Measurements from ENCODE around the gene GRN.
"Not testable (repeated sequence)": the region's sequence is repeated elsewhere in the genome, so short reads cannot be mapped to it uniquely, and the experiment has no call there.

DNA sequence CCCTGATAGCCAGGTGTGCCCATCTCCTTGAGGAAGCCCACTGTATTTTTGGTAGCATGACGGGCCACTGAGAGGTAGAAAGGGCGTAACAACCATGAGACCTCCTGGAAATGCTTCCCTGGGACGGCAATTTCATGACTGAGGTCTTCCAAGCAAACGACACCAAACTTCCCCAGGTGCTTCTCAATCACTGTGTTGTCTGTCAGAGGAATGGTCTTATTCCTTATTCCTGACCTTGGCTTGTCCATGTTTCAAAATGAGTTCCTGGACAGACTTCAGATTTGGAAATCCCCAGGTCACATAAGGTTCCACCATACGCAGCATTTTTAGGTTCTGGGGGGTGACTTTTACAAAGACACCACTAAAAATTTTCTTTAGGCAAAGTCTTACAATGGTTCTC, 19.9 kb downstream of the GRN start:
- TF ChIP-seq, protein P1, sequence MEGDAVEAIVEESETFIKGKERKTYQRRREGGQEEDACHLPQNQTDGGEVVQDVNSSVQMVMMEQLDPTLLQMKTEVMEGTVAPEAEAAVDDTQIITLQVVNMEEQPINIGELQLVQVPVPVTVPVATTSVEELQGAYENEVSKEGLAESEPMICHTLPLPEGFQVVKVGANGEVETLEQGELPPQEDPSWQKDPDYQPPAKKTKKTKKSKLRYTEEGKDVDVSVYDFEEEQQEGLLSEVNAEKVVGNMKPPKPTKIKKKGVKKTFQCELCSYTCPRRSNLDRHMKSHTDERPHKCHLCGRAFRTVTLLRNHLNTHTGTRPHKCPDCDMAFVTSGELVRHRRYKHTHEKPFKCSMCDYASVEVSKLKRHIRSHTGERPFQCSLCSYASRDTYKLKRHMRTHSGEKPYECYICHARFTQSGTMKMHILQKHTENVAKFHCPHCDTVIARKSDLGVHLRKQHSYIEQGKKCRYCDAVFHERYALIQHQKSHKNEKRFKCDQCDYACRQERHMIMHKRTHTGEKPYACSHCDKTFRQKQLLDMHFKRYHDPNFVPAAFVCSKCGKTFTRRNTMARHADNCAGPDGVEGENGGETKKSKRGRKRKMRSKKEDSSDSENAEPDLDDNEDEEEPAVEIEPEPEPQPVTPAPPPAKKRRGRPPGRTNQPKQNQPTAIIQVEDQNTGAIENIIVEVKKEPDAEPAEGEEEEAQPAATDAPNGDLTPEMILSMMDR (IDR thresholded peaks at IDR 0.05): not testable (repeated sequence)
- not testable (repeated sequence) for TF ChIP-seq POLR2AphosphoS5 (IDR thresholded peaks at IDR 0.05)
